ENCODE results near the gene PRR20G. TPM values are rescaled to one million over a fixed set of nuclear protein-coding genes. Genes with fewer than 3 reads are reported as not detected.
"Not testable (repeated sequence)": the region's sequence is repeated elsewhere in the genome, so short reads cannot be mapped to it uniquely, and the experiment has no call there.

Gene PRR20G
- total RNA-seq, 2 donors from 2014 or later = not detected

DNA sequence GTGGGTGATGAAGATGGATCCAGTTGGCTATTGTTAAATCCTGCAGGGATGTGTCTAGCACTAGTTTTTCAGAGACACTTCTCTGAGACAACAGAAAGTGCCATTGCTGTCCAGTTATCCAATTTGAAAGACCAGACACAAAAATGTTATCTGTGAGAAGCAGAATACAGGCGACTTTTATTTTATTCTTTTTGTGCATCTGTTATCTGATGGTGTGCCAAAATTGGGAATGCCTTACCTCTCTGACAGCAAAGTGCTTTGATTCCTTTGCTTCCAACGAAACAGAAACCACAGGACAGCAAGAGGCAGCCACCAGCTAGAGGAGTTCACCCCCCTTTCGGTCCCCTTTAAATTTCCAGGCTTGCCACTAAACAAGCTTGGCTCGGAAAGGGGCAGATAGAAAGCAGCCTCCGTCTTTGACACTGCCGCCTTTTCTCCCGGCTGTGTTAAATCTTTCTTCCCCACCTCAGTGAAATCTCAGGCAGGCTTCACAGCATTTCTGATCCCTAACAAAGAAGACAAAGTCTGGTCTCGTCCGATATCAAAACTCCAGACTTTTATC lies 17.7 kb upstream of the PRR20G start:
- no peak for DNase-seq (ENCODE audit: low spot score)
- intact Hi-C loops (cut with DNase I) = no loop called here

- intact Hi-C loops (cut with DNase I) = no loop called here
- DNase-seq (ENCODE audit: low spot score) = no peak
Measured at GRCh38 chr3:127304121-127304744, 16.4 kb upstream of the PRR20G start.

GRCh38 chr3:127299276-127299675 lies 11.4 kb upstream of the PRR20G start:
- intact Hi-C loops (cut with DNase I) = no loop called here
- no peak for DNase-seq (ENCODE audit: low spot score)

DNA sequence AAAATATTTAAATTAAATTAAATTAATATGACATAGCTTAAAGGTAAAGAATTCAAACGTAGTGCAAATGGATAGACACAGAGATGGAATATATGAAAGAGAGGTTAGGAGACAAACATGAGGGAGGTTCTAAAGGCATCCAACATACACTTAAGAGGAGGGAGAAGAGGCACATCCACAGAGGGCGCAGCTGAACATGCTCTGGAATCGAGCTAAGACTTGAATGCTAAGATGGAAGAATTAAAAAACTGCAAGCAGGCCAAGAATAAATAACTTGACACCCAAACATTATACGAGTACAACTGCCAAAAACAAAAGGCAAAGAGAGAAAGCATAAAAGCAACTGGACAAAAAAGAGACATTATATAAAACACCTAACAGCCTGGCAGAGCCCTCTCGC lies 9.1 kb upstream of the PRR20G start:
- intact Hi-C loops (cut with DNase I) = no loop called here

GRCh38 chr3:127296166-127296565 lies 8.3 kb upstream of the PRR20G start:
- intact Hi-C loops (cut with DNase I) = no loop called here
- no peak for DNase-seq (ENCODE audit: low spot score)

More for the DNA sequence above, 9.1 kb upstream of the PRR20G start:
- DNase-seq (ENCODE audit: low spot score) = no peak

GRCh38 chr3:127293650-127294049 lies 5.8 kb upstream of the PRR20G start:
- DNase-seq (ENCODE audit: low spot score); intact Hi-C loops (cut with DNase I): not testable (repeated sequence)

GRCh38 chr3:127291611-127292010 lies 3.8 kb upstream of the PRR20G start:
- intact Hi-C loops (cut with DNase I) = no loop called here
- no peak for DNase-seq (ENCODE audit: low spot score)

DNA sequence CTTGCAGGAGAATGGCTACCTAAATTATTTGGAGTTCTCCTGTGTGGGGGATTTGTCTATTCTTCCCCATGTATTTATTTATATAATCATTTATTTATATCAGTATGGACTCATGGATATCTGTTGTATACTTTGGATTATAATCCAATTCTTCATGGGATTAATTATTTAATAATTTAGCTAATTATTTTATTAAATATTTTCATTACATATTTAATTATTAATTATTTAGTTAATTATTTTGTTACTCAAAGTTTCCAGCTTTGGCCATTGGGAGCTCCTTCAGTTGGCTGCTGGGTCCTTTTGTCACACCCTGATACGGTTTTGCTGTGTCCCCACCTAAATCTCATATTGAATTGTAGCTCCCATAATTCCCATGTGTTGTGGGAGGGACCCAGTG lies 3.3 kb upstream of the PRR20G start:
- intact Hi-C loops (cut with DNase I) = no loop called here
- DNase-seq (ENCODE audit: low spot score) = no peak

DNA sequence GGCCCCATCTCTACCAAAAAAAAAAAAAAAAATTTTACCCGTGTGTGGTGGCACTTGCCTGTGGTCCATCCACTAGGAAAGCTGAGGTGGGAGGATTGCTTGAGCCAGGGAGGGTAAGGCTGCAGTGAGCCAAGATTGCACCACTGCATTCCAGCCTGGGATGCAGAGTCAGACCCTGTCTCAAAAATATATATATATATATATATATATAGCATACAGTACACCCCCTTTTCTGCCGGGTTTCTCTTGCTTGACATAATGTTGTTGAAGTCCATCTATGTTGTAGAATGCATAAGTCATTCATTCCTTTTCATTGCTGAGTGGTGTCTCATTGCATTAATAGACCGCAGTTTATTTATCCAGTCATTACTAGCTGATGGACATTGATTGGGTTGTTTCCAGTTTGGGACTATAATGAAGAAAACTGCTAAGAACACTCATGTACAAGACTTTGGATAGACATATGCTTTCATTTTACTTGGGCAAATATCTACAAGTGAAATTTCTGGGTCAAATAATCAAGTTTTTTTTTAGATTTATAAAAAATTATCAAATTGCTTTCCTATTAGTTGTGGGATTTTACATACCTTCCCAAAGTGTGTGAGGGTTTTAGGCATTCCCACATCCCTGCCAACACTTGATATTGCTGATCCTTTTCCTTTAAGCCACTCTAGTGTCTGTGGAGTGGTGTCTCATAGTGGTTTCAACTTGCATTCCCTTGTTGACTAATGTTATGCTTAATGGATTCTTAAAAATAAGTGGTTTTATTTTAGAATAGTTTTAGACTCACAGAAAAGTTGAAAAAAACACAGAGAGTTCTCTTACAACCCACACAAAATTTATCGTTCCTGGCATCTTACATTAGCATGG lies 2.1 kb upstream of the PRR20G start:
- DNase-seq (ENCODE audit: low spot score) = no peak
- intact Hi-C loops (cut with DNase I) = no loop called here

DNA sequence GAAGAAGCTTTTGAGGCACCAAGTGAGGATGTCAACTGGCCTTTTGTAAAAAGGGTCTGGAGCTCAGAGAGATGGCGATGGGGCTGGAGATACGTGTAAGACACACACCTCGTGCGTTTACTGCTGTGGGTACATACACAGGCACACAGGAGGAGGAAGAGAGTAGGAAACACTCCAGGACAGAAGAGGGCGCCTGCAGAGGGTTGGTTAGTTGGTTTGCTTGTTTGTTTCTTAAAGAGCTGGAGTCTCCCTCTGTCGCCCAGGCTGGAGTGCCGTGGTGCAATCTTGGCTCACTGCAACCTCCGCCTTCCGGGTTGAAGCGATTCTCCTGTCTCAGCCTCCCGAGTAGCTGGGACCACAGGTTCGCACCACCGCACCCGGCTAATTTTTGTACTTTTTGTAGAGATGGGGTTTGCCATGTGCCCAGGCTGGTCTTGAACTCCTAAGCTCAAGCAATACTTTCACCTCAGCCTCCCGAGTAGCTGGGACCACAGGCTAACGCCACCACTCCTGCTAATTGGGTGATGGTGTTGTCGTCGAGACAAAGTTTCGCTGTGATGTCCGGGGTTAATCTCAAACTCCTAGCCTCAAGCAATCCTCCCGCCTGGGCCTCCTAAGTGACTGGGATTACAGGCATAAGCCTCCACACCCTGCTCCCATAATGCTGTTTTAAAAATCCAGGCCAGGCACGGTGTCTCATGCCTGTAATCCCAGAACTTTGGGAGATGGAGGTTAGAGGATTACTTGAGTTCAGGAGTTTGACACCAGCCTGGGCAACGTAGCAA lies 1.3 kb upstream of the PRR20G start:
- intact Hi-C loops (cut with DNase I) = no loop called here
- no peak for DNase-seq (ENCODE audit: low spot score)

DNA sequence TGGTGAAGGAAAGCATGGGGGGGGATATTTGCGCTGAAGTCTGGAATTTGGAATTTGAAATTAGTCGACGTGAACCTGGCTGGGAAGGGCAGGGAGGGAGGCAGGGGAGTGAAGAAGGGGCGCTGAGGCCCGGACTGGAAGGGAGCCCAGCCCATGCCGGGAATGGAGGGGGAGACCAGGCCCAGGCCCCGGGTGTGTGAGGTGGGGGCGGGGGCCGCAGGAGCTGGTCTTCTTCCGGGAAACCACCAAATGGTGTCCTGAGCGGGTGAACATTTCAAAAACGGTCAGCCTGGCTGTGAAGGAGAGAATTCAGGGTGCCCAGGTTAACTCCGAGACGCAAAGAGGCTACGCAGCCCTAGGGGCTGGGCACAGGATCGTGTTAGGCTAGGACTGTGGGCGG lies 497 bp upstream of the PRR20G start:
- intact Hi-C loops (cut with DNase I) = no loop called here
- no peak for DNase-seq (ENCODE audit: low spot score)

- intact Hi-C loops (cut with DNase I) = no loop called here
- DNase-seq (ENCODE audit: low spot score) = no peak
Measured at GRCh38 chr3:127286571-127287140, 1.2 kb downstream of the PRR20G start.

GRCh38 chr3:127284258-127284657 lies 3.6 kb downstream of the PRR20G start:
- DNase-seq (ENCODE audit: low spot score) = no peak
- intact Hi-C loops (cut with DNase I) = no loop called here

DNA sequence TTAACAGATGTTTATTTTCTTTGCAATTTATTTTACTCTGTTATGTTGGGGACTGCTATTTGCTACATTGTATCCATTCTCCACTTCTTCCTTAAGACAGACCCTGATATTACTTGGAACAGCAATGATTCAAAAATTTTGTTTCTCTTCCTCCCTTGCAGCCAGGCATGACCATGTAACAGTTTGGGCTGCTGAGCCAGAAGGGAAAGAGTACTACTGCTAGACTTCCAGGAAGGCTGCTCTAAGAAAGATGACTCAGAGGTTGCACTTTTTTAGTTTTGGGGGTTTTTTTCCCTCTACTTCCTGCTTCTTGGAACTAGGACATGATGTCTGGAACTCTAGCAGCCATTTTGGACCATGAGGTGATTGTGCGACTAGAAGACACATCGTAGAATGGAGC lies 10.3 kb downstream of the PRR20G start:
- intact Hi-C loops (cut with DNase I) = no loop called here

GRCh38 chr3:127276995-127277394 lies 10.9 kb downstream of the PRR20G start:
- intact Hi-C loops (cut with DNase I) = no loop called here

More for the DNA sequence above, 10.3 kb downstream of the PRR20G start:
- no peak for DNase-seq (ENCODE audit: low spot score)

GRCh38 chr3:127276396-127276795 lies 11.4 kb downstream of the PRR20G start:
- intact Hi-C loops (cut with DNase I) = no loop called here
- DNase-seq (ENCODE audit: low spot score) = no peak

More at GRCh38 chr3:127276995-127277394, 10.9 kb downstream of the PRR20G start:
- no peak for DNase-seq (ENCODE audit: low spot score)

DNA sequence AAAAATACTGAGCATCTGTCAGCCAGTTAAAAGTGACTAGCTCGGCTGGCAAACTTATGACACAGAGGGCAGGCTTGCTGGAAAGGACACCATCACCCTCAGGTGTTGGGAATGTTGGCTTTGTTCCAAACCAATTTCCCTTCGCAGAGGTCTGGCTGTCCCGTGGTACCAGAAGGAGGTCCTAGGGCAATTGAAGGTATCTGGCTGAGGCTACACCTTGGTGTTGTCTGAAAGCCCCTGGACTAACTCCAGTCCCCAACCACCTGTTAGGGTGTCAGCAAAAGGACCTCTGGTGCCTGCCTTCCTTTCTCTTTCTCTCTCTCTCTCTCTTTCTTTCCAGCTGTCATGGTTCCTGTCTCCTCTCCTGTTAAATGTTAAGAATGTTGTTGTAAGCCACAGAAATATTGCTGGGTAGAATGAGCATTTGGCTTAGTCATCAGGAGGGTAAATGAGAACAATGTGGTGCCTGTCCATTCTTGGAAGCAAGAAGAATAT lies 12.5 kb downstream of the PRR20G start:
- DNase-seq (ENCODE audit: low spot score) = no peak
- intact Hi-C loops (cut with DNase I) = no loop called here

DNA sequence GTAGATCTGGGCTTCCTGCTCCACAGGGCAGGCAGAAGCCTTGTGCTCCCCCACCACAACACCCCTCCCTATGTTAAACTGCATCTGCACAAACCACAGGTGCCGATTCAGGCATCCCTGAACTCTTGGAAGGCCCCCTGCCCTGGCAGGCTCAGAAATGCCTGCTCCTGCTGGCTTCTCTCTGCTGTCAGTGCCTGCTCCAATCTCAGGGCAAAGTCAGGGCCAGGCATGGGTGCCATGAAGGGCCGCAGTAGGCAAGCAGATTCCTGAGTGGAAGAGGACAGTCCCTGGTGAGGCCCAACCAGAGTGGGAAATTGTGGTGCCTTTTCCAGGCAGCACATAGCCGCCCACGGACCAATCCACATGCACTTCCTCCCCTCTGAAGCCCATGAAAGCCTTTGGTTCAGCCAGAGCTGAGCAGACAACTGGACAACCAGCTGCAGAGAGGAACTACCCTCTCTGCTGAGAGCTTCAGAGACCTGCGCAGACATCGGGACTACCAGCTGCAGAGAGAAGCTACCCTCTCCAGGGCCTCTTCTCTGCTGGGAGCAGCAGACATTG lies 13.6 kb downstream of the PRR20G start:
- intact Hi-C loops (cut with DNase I) = no loop called here
- DNase-seq (ENCODE audit: low spot score) = no peak

DNA sequence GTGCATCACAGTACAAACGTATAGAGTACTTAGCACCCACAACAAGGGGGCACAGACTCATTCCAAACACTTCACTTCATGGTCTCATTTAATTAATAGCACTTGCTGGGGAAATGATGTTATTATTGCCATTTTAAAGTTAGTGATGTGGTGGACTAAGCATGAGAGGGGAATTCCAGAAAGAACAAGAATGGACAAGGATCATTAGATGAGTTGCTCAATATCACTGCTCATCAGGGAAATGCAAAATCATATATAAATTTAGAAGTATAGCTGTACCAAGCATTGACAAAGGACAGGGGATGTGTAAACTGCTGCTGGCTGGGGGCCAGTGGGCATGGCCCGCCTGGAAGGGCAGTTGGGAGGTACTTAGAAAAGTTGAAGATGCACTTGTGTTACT lies 14.6 kb downstream of the PRR20G start:
- intact Hi-C loops (cut with DNase I) = no loop called here

More for the DNA sequence above, 14.6 kb downstream of the PRR20G start:
- no peak for DNase-seq (ENCODE audit: low spot score)
